A549 (cell line): ENCODE data around the gene DIAPH1.

Experiments
- CEBPB ChIP-seq, 2 experiments: fragments of >200 bp in 1 of 2; sonication (Bioruptor Twin) in 1 of 2; formaldehyde crosslinking in 1 of 2; IDR thresholded peaks; 2 replicates each; pipeline ENCODE4 v1.6.1; 2012 to 2016
- CHD4 ChIP-seq: fragments of 200-600 bp; sonication (generic); IDR thresholded peaks from 2 replicates; pipeline ENCODE4 v1.6.1; 2016; ENCODE audit warnings: antibody characterized with exemption, mild to moderate bottlenecking, borderline replicate concordance
- CTCF ChIP-seq: fragments of >200 bp; sonication (Bioruptor Twin); formaldehyde crosslinking; IDR thresholded peaks from 3 replicates; pipeline ENCODE4 v1.5.1; 2016
- EP300 ChIP-seq, 2 experiments: fragments of >200 bp; sonication (Bioruptor Twin); formaldehyde crosslinking; IDR thresholded peaks; 2 replicates in 1 of 2; 3 replicates in 1 of 2; pipeline ENCODE4 v1.6.1; 2016 to 2017
- MAX ChIP-seq: IDR thresholded peaks from 2 replicates; pipeline ENCODE4 v1.6.1; 2012
- NR3C1 ChIP-seq: fragments of >200 bp; sonication (Bioruptor Twin); formaldehyde crosslinking; IDR thresholded peaks from 3 replicates; pipeline ENCODE4 v1.6.1; 2017
- RAD21 ChIP-seq, 2 experiments: fragments of >200 bp in 1 of 2; sonication (Bioruptor Twin) in 1 of 2; formaldehyde crosslinking in 1 of 2; IDR thresholded peaks in 1 of 2; conservative IDR thresholded peaks in 1 of 2; 2 replicates in 1 of 2; 3 replicates in 1 of 2; pipeline ENCODE4 v1.6.1; 2012 to 2018; ENCODE audit warnings: inconsistent platforms in 1 of 2
- RCOR1 ChIP-seq: fragments of 150-350 bp; IDR thresholded peaks from 2 replicates; pipeline ENCODE4 v1.6.1; 2014; ENCODE audit warnings: antibody characterized with exemption, low read length, low read depth
- REST ChIP-seq: fragments of 200-600 bp; sonication (generic); IDR thresholded peaks from 2 replicates; pipeline ENCODE4 v1.6.1; 2016; ENCODE audit warnings: antibody characterized with exemption, mild to moderate bottlenecking, moderate library complexity
- RFX5 ChIP-seq: fragments of 450-650 bp; IDR thresholded peaks from 2 replicates; pipeline ENCODE4 v1.7.1; 2014; ENCODE audit warnings: antibody characterized with exemption, mild to moderate bottlenecking, moderate library complexity
- SMC3 ChIP-seq: fragments of >200 bp; sonication (Bioruptor Twin); formaldehyde crosslinking; IDR thresholded peaks from 3 replicates; pipeline ENCODE4 v1.6.1; 2018; ENCODE audit warnings: inconsistent platforms
- SREBF2 ChIP-seq: fragments of 450-650 bp; IDR thresholded peaks from 2 replicates; pipeline ENCODE4 v1.6.1; 2014; ENCODE audit warnings: mild to moderate bottlenecking, moderate library complexity
- USF2 ChIP-seq: fragments of 450-650 bp; IDR thresholded peaks from 2 replicates; pipeline ENCODE4 v1.6.1; 2014; ENCODE audit warnings: antibody characterized with exemption

- TF ChIP-seq CTCF (no peak), RFX5 (no peak), REST (no peak), NR3C1 (no peak), SMC3 (no peak), RCOR1 (no peak), CHD4 (no peak), RAD21 (conservative IDR thresholded peaks at IDR 0.05 in 1 of 2, IDR thresholded peaks at IDR 0.05 in 1 of 2) (no peak), USF2 (no peak), EP300 (IDR thresholded peaks at IDR 0.05) (no peak), SREBF2 (no peak), CEBPB (IDR thresholded peaks at IDR 0.05) (no peak), MAX (no peak)
Measured at GRCh38 chr5:141478321-141478945, 140.4 kb downstream of the DIAPH1 start.
